Prostate gland (tissue), 2 donors: ENCODE data around the gene WRNIP1.

Experiments
- POLR2AphosphoS5 ChIP-seq: sonication (generic); formaldehyde crosslinking; IDR thresholded peaks from one replicate; pipeline ENCODE4 v1.6.1; 2017; ENCODE audit warnings: antibody characterized with exemption
- TF ChIP-seq, protein P1 (sequence below), 4 experiments: fragments of 200-600 bp in 2 of 4; fragments of 450-650 bp in 2 of 4; sonication (generic) in 2 of 4; IDR thresholded peaks; 1 replicate in 3 of 4; 2 replicates in 1 of 4; pipeline ENCODE4 v1.5.1; 2016 to 2019; ENCODE audit warnings: antibody characterized with exemption in 4 of 4, mild to moderate bottlenecking in 2 of 4, moderate library complexity in 2 of 4

DNA sequence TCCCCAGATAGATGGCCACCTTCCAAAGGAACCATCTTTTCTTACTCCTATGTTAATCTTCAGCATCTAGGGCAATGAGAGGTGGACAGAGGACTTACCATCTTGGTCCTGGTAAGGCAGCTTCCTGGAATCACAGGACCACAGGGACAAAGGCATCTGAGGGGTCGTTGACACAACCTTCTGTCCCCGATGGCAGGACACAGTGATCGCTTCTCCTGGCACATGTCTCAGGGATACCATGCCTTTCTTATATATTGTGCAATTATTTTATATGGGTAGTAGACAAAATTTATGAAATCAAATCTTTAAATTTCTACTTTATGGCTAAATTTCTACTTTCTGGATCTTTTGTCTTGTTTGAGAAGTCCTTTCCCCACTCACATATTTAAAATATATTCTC is 56.4 kb downstream of the WRNIP1 start:
- TF ChIP-seq, protein P1, sequence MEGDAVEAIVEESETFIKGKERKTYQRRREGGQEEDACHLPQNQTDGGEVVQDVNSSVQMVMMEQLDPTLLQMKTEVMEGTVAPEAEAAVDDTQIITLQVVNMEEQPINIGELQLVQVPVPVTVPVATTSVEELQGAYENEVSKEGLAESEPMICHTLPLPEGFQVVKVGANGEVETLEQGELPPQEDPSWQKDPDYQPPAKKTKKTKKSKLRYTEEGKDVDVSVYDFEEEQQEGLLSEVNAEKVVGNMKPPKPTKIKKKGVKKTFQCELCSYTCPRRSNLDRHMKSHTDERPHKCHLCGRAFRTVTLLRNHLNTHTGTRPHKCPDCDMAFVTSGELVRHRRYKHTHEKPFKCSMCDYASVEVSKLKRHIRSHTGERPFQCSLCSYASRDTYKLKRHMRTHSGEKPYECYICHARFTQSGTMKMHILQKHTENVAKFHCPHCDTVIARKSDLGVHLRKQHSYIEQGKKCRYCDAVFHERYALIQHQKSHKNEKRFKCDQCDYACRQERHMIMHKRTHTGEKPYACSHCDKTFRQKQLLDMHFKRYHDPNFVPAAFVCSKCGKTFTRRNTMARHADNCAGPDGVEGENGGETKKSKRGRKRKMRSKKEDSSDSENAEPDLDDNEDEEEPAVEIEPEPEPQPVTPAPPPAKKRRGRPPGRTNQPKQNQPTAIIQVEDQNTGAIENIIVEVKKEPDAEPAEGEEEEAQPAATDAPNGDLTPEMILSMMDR (IDR thresholded peaks at IDR 0.05), result no peak
- no peak for TF ChIP-seq POLR2AphosphoS5
